HepG2 (cell line): ENCODE data around the gene FAM25A. TPM values are rescaled to one million over a fixed set of nuclear protein-coding genes. Genes with fewer than 3 reads are reported as not detected.

Experiments
- ATAC-seq: fragments of 200-7000 bp; cut with Tn5 transposase; 3 replicates; pipeline ENCODE4 v1.9.1; 2020; ENCODE audit warnings: mild to moderate bottlenecking, moderate library complexity
- BruUV-seq: library from RNA; stranded (reverse); fragments of 400-500 nt; replicated peaks from 2 replicates; lab custom pipeline; 2021; lab: Mats Ljungman, UMichigan
- CTCF ChIA-PET: fragments of 300-600 bp; formaldehyde crosslinking; extraction: SDS; loops from one replicate; lab custom pipeline; 2021; ENCODE audit warnings: low total read pairs, inconsistent platforms, low intra/inter-chr PET ratio; lab: Yijun Ruan, JAX
- POLR2A ChIA-PET: fragments of 350-600 bp; sonication (Branson Sonifier 250); formaldehyde crosslinking; loops from one replicate; lab custom pipeline; 2020; ENCODE audit warnings: antibody characterized with exemption, inconsistent platforms; lab: Yijun Ruan, JAX
- DNase-seq: peaks from one replicate; pipeline ENCODE4 v3.0.0-alpha.2; 2015; ENCODE audit warnings: low spot score
- FAIRE-seq: peaks from 3 replicates; lab custom pipeline; 2011; peaks lifted over from hg19 to GRCh38; lab: Jason Lieb, UNC
- H2AFZ ChIP-seq: one replicate; pipeline ENCODE4 v1.6.1; 2011; ENCODE audit warnings: low read length, inconsistent platforms
- H3K27ac ChIP-seq: fragments of 300-600 bp; 3 replicates; pipeline ENCODE4 v1.8.0; 2011; ENCODE audit warnings: mixed run types, mild to moderate bottlenecking, mixed read lengths, low read length, inconsistent platforms; ENCODE audit not compliant: insufficient read depth; ENCODE audit errors: extremely low read length
- H3K27me3 ChIP-seq, 2 experiments: fragments of 200-600 bp in 1 of 2; 2 replicates in 1 of 2; 3 replicates in 1 of 2; pipeline versions ENCODE4 v1.6.0 to v1.8.0; 2011; ENCODE audit warnings: low read length in 2 of 2, mild to moderate bottlenecking in 2 of 2, moderate library complexity in 2 of 2, inconsistent platforms in 1 of 2; ENCODE audit not compliant: insufficient read depth in 2 of 2, control insufficient read depth in 1 of 2
- H3K36me3 ChIP-seq, 2 experiments: fragments of 200-600 bp in 1 of 2; replicated peaks in 1 of 2; 2 replicates in 1 of 2; 3 replicates in 1 of 2; pipeline versions ENCODE4 v1.5.1 to v1.8.0; 2011; ENCODE audit warnings: low read length in 2 of 2, inconsistent platforms in 1 of 2; ENCODE audit not compliant: insufficient read depth in 2 of 2, control insufficient read depth in 1 of 2
- H3K4me1 ChIP-seq: 2 replicates; pipeline ENCODE4 v1.5.1; 2012; ENCODE audit warnings: low read length, inconsistent platforms; ENCODE audit not compliant: insufficient read depth
- H3K4me2 ChIP-seq: 2 replicates; pipeline ENCODE4 v1.6.0; 2011; ENCODE audit warnings: low read depth, low read length, inconsistent platforms
- H3K4me3 ChIP-seq, 3 experiments: fragments of 200-600 bp in 1 of 3; sonication (generic), shearing (Covaris generic) in 1 of 3; replicated peaks in 1 of 3; 2 replicates each; pipeline ENCODE4 v1.5.1; 2011 to 2016; ENCODE audit warnings: low read length in 3 of 3, inconsistent platforms in 2 of 3, low read depth in 2 of 3, mild to moderate bottlenecking in 2 of 3, control low read depth in 1 of 3, mixed read lengths in 1 of 3; ENCODE audit not compliant: insufficient read depth in 1 of 3
- H3K79me2 ChIP-seq: one replicate; pipeline ENCODE4 v1.6.1; 2011; ENCODE audit warnings: low read length, inconsistent platforms; ENCODE audit not compliant: insufficient read depth
- H3K9ac ChIP-seq: 2 replicates; pipeline ENCODE4 v1.6.0; 2011; ENCODE audit warnings: mild to moderate bottlenecking, low read depth, low read length, inconsistent platforms; ENCODE audit not compliant: insufficient read depth
- H3K9me3 ChIP-seq: 2 replicates; pipeline ENCODE4 v1.5.1; 2012; ENCODE audit warnings: mild to moderate bottlenecking, low read length
- H4K20me1 ChIP-seq: 2 replicates; pipeline ENCODE4 v1.6.0; 2011; ENCODE audit warnings: inconsistent platforms, mild to moderate bottlenecking, low read length, moderate library complexity; ENCODE audit not compliant: insufficient read depth
- ATM ChIP-seq: fragments of 450-650 bp; IDR thresholded peaks from 2 replicates; pipeline ENCODE4 v1.7.1; 2017; ENCODE audit warnings: mild to moderate bottlenecking, borderline replicate concordance
- KLF13 ChIP-seq: sonication (generic); formaldehyde crosslinking; IDR thresholded peaks from 2 replicates; pipeline ENCODE4 v1.4.0; 2020; ENCODE audit warnings: mild to moderate bottlenecking, missing genetic modification reagents
- NFE2L2 ChIP-seq: fragments of 150-350 bp; IDR thresholded peaks from 2 replicates; pipeline ENCODE4 v1.6.1; 2014; ENCODE audit warnings: low read length
- SIX1 ChIP-seq: sonication (generic); formaldehyde crosslinking; IDR thresholded peaks from 2 replicates; pipeline ENCODE4 v1.4.0; 2020; ENCODE audit warnings: missing genetic modification reagents, borderline replicate concordance
- TBP ChIP-seq: sonication (generic); formaldehyde crosslinking; IDR thresholded peaks from 2 replicates; pipeline ENCODE4 v1.5.0; 2020; ENCODE audit warnings: missing genetic modification reagents
- TMF1 ChIP-seq: sonication (generic); formaldehyde crosslinking; IDR thresholded peaks from 2 replicates; pipeline ENCODE4 v1.8.1; 2022; ENCODE audit warnings: low read depth, missing genetic modification reagents
- ZBTB7B ChIP-seq: sonication (generic); formaldehyde crosslinking; IDR thresholded peaks from 2 replicates; pipeline ENCODE4 v1.4.0; 2020; ENCODE audit warnings: missing genetic modification reagents
- ZNF225 ChIP-seq: sonication (generic); formaldehyde crosslinking; IDR thresholded peaks from 2 replicates; pipeline ENCODE4 v1.4.0; 2020; ENCODE audit warnings: mild to moderate bottlenecking, missing genetic modification reagents
- ZNF333 ChIP-seq: sonication (generic); formaldehyde crosslinking; IDR thresholded peaks from 2 replicates; pipeline ENCODE4 v1.4.0; 2020; ENCODE audit warnings: mild to moderate bottlenecking, missing genetic modification reagents, borderline replicate concordance
- ZNF567 ChIP-seq: sonication (generic); formaldehyde crosslinking; IDR thresholded peaks from 2 replicates; pipeline ENCODE4 v1.8.1; 2023; ENCODE audit warnings: mild to moderate bottlenecking, missing genetic modification reagents, borderline replicate concordance
- ZNF644 ChIP-seq: IDR thresholded peaks from 2 replicates; pipeline ENCODE4 v1.6.1; 2016; ENCODE audit warnings: low read depth
- ZNF652 ChIP-seq: IDR thresholded peaks from 2 replicates; pipeline ENCODE4 v1.6.1; 2016; ENCODE audit warnings: low read depth, borderline replicate concordance
- ZNF749 ChIP-seq: sonication (generic); formaldehyde crosslinking; IDR thresholded peaks from 2 replicates; pipeline ENCODE4 v1.8.0; 2022; ENCODE audit warnings: mild to moderate bottlenecking, missing genetic modification reagents, moderate library complexity, borderline replicate concordance
- ZNF781 ChIP-seq: sonication (generic); formaldehyde crosslinking; IDR thresholded peaks from 2 replicates; pipeline ENCODE4 v1.5.1; 2020; ENCODE audit warnings: borderline replicate concordance, mild to moderate bottlenecking, missing genetic modification reagents; ENCODE audit errors: not compliant biosample characterization
- WGBS: methylation state at CpG from one replicate; pipeline ENCODE4 v1.1.6; 2017; ENCODE audit warnings: low lambda C conversion rate; 5-methylcytosine and 5-hydroxymethylcytosine counted together
- in situ Hi-C: cut with HindIII; loops from 2 replicates; pipeline ENCODE4 v1.10.0; 2017; ENCODE audit warnings: low pct_unique_long_range_greater_than_20kb; ENCODE audit not compliant: extremely low pct_ligation_motif_present
- intact Hi-C: fragments of 100-400 bp; cut with micrococcal nuclease; formaldehyde crosslinking; loops from one replicate; pipeline ENCODE4 v1.10.0; 2022; ENCODE audit not compliant: unreplicated experiment
- polyA plus RNA-seq, 8 experiments: library from polyadenylated mRNA; depleted of rRNA in 3 of 8; stranded (reverse) in 7 of 8; unstranded in 1 of 8; fragments of >200 nt; fragmentation: Illumina TruSeq in 4 of 8; extraction: Trizol in 4 of 8; gene quantifications; 2 replicates each; pipeline versions ENCODE4 v1.2.1 to v1.2.3, GENCODE V29; 2011 to 2016; ENCODE audit warnings: low read depth in 4 of 8, missing spikeins in 1 of 8, mixed read lengths in 1 of 8; ENCODE audit not compliant: insufficient read depth in 1 of 8
- total RNA-seq, 5 experiments: library from RNA; depleted of rRNA; stranded (reverse); fragments of >200 nt; fragmentation: Illumina TruSeq; extraction: Trizol; gene quantifications; 2 replicates each; pipeline ENCODE4 v1.2.3, GENCODE V29; 2016; ENCODE audit warnings: low read depth in 1 of 5
- TF ChIP-seq, protein P1 (sequence below): sonication (generic); formaldehyde crosslinking; IDR thresholded peaks from 2 replicates; pipeline ENCODE4 v1.4.0; 2020; ENCODE audit warnings: missing genetic modification reagents, low read depth, mild to moderate bottlenecking, borderline replicate concordance
- TF ChIP-seq, protein P2 (sequence below): sonication (generic); formaldehyde crosslinking; IDR thresholded peaks from 2 replicates; pipeline ENCODE4 v1.5.1; 2020; ENCODE audit warnings: mild to moderate bottlenecking, missing genetic modification reagents, borderline replicate concordance
- TF ChIP-seq, protein P3 (sequence below): sonication (generic); formaldehyde crosslinking; IDR thresholded peaks from 2 replicates; pipeline ENCODE4 v1.8.0; 2022; ENCODE audit warnings: mild to moderate bottlenecking, missing genetic modification reagents, moderate library complexity
- TF ChIP-seq, protein P4 (sequence below): sonication (generic); formaldehyde crosslinking; IDR thresholded peaks from 2 replicates; pipeline ENCODE4 v1.9.0; 2021; ENCODE audit warnings: missing genetic modification reagents, borderline replicate concordance

FAM25A gene
- total and polyA plus RNA-seq, 2 of the 13 experiments (the other 11 are each of a cell fraction or from before 2014, with no cell fraction given) = not detected

DNA sequence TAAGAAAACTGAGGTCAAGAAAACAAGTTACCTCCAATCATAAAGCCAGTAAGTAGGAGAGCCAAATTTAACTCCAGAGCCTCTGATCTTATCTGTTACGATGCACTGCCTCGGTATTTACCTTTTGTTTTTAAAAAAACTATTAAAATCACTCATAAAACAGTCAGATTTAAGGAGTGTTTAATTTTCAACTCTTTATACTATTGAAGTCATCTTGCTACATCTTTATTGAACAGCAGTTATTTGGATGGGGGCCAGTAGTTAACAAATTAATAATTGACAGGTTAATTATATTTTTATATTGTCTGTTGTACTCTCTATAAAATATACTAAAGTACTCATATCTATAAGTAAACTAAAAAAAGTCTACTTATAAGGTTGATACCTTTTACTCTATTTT, 27.2 kb upstream of the FAM25A start:
- no peaks in the 10 kb centered on the region for H3K79me2 ChIP-seq
- DNase-seq (no peak), FAIRE-seq (no peak), ATAC-seq (no peak)
- CTCF ChIA-PET = no interaction called here
- H3K4me1 ChIP-seq = no peaks in the 10 kb centered on the region
- POLR2A ChIA-PET = no interaction called here
- no peak overlapping the region for H3K27ac ChIP-seq
- H3K9ac ChIP-seq = no peak overlapping the region
- H3K27me3 ChIP-seq = peaks cover 2 to 8% of the 10 kb centered on the region in 2 experiments; a peak in 2 of 5 replicates
- TF ChIP-seq, protein P1, sequence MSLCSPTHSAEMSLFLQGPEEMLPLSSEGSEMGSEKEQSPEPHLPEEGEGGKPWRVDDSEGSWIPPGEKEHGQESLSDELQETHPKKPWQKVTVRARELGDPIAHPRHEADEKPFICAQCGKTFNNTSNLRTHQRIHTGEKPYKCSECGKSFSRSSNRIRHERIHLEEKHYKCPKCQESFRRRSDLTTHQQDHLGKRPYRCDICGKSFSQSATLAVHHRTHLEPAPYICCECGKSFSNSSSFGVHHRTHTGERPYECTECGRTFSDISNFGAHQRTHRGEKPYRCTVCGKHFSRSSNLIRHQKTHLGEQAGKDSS (CRISPR knock-in tag) = no peak
- TF ChIP-seq ZBTB7B (no peak), ZNF749 (no peak), SIX1 (CRISPR knock-in tag) (no peak), ZNF781 (no peak), NFE2L2 (no peak), KLF13 (CRISPR knock-in tag) (no peak), TMF1 (CRISPR knock-in tag) (no peak), ATM (no peak), ZNF652 (CRISPR knock-in tag) (no peak), ZNF333 (CRISPR knock-in tag) (no peak), ZNF644 (CRISPR knock-in tag) (no peak), ZNF567 (CRISPR knock-in tag) (no peak), TBP (no peak), ZNF225 (CRISPR knock-in tag) (no peak)
- TF ChIP-seq, protein P2, sequence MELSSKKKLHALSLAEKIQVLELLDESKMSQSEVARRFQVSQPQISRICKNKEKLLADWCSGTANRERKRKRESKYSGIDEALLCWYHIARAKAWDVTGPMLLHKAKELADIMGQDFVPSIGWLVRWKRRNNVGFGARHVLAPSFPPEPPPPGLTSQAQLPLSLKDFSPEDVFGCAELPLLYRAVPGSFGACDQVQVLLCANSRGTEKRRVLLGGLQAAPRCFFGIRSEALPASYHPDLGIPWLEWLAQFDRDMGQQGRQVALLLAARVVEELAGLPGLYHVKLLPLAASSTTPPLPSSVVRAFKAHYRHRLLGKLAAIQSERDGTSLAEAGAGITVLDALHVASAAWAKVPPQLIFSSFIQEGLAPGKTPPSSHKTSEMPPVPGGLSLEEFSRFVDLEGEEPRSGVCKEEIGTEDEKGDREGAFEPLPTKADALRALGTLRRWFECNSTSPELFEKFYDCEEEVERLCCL (CRISPR knock-in tag) = no peak
- TF ChIP-seq, protein P3, sequence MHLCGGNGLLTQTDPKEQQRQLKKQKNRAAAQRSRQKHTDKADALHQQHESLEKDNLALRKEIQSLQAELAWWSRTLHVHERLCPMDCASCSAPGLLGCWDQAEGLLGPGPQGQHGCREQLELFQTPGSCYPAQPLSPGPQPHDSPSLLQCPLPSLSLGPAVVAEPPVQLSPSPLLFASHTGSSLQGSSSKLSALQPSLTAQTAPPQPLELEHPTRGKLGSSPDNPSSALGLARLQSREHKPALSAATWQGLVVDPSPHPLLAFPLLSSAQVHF (CRISPR knock-in tag) = no peak
- TF ChIP-seq, protein P4, sequence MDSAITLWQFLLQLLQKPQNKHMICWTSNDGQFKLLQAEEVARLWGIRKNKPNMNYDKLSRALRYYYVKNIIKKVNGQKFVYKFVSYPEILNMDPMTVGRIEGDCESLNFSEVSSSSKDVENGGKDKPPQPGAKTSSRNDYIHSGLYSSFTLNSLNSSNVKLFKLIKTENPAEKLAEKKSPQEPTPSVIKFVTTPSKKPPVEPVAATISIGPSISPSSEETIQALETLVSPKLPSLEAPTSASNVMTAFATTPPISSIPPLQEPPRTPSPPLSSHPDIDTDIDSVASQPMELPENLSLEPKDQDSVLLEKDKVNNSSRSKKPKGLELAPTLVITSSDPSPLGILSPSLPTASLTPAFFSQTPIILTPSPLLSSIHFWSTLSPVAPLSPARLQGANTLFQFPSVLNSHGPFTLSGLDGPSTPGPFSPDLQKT (CRISPR knock-in tag) = no peak
- in situ Hi-C loops = no loop called here
- BruUV-seq = no TSS peak
- H2AFZ ChIP-seq = no peak overlapping the region
- no peak overlapping the region for H3K4me3 ChIP-seq
- no peaks in the 10 kb centered on the region for H4K20me1 ChIP-seq
- intact Hi-C loops = no loop called here
- no peak overlapping the region for H3K4me2 ChIP-seq
- H3K36me3 ChIP-seq = no peaks in the 10 kb centered on the region
- WGBS = 7% methylated on average over 2 of the region's 2 CpGs
- no peaks in the 10 kb centered on the region for H3K9me3 ChIP-seq
